ENCODE measurements around the gene MARK3.

The MARK3 gene

GRCh38 chr14:103536693-103537092 is 151.5 kb downstream of the MARK3 start:
- H3K9me3 ChIP-seq (ENCODE audit: control insufficient read depth, insufficient read depth, low read length) = no peaks in the 10 kb centered on the region
- H3K27me3 ChIP-seq (ENCODE audit: control insufficient read depth, insufficient read depth, low read length) = no peaks in the 10 kb centered on the region
- H3K27ac ChIP-seq (ENCODE audit: low read depth, low read length) = no peak overlapping the region
- peaks cover 5% of the 10 kb centered on the region for H3K4me1 ChIP-seq (ENCODE audit: control insufficient read depth, insufficient read depth, low read length)
- H3K4me3 ChIP-seq (ENCODE audit: low read depth, low read length) = no peak overlapping the region
- no peak overlapping the region for H3K9ac ChIP-seq (ENCODE audit: low read depth, low read length)
- peaks cover 37% of the 10 kb centered on the region for H3K36me3 ChIP-seq (ENCODE audit: control insufficient read depth, insufficient read depth, low read length)

GRCh38 chr14:103537175-103537990 is 152.2 kb downstream of the MARK3 start:
- H3K4me3 ChIP-seq (ENCODE audit: low read depth, low read length) = no peak overlapping the region
- peaks cover 32% of the 10 kb centered on the region for H3K36me3 ChIP-seq (ENCODE audit: control insufficient read depth, insufficient read depth, low read length)
- H3K27me3 ChIP-seq (ENCODE audit: control insufficient read depth, insufficient read depth, low read length) = no peaks in the 10 kb centered on the region
- H3K27ac ChIP-seq (ENCODE audit: low read depth, low read length) = no peak overlapping the region
- H3K9ac ChIP-seq (ENCODE audit: low read depth, low read length) = no peak overlapping the region
- no peaks in the 10 kb centered on the region for H3K9me3 ChIP-seq (ENCODE audit: control insufficient read depth, insufficient read depth, low read length)
- peaks cover 12% of the 10 kb centered on the region for H3K4me1 ChIP-seq (ENCODE audit: control insufficient read depth, insufficient read depth, low read length)

- no peaks in the 10 kb centered on the region for H3K9me3 ChIP-seq (ENCODE audit: control insufficient read depth, insufficient read depth, low read length)
- H3K27me3 ChIP-seq (ENCODE audit: control insufficient read depth, insufficient read depth, low read length) = no peaks in the 10 kb centered on the region
- H3K4me3 ChIP-seq (ENCODE audit: low read depth, low read length) = no peak overlapping the region
- H3K27ac ChIP-seq (ENCODE audit: low read depth, low read length) = no peak overlapping the region
- no peak overlapping the region for H3K9ac ChIP-seq (ENCODE audit: low read depth, low read length)
- H3K36me3 ChIP-seq (ENCODE audit: control insufficient read depth, insufficient read depth, low read length) = peaks cover 21% of the 10 kb centered on the region
- H3K4me1 ChIP-seq (ENCODE audit: control insufficient read depth, insufficient read depth, low read length) = peaks cover 20% of the 10 kb centered on the region
Measured at GRCh38 chr14:103538291-103539055, 153.3 kb downstream of the MARK3 start.

GRCh38 chr14:103539056-103539825 is 154.0 kb downstream of the MARK3 start:
- Histone ChIP-seq H3K27me3 (ENCODE audit: control insufficient read depth, insufficient read depth, low read length) (no peaks in the 10 kb centered on the region), H3K4me3 (ENCODE audit: low read depth, low read length) (no peak overlapping the region), H3K9ac (ENCODE audit: low read depth, low read length) (no peak overlapping the region), H3K4me1 (ENCODE audit: control insufficient read depth, insufficient read depth, low read length) (peaks cover 26% of the 10 kb centered on the region), H3K27ac (ENCODE audit: low read depth, low read length) (no peak overlapping the region), H3K9me3 (ENCODE audit: control insufficient read depth, insufficient read depth, low read length) (no peaks in the 10 kb centered on the region), H3K36me3 (ENCODE audit: control insufficient read depth, insufficient read depth, low read length) (peaks cover 14% of the 10 kb centered on the region)

- Histone ChIP-seq H3K36me3 (ENCODE audit: control insufficient read depth, insufficient read depth, low read length) (no peaks in the 10 kb centered on the region), H3K27ac (ENCODE audit: low read depth, low read length) (no peak overlapping the region), H3K4me3 (ENCODE audit: low read depth, low read length) (no peak overlapping the region), H3K9ac (ENCODE audit: low read depth, low read length) (no peak overlapping the region), H3K27me3 (ENCODE audit: control insufficient read depth, insufficient read depth, low read length) (no peaks in the 10 kb centered on the region), H3K4me1 (ENCODE audit: control insufficient read depth, insufficient read depth, low read length) (peaks cover 26% of the 10 kb centered on the region), H3K9me3 (ENCODE audit: control insufficient read depth, insufficient read depth, low read length) (no peaks in the 10 kb centered on the region)
Measured at GRCh38 chr14:103540821-103541708, 155.8 kb downstream of the MARK3 start.

- Histone ChIP-seq H3K27me3 (ENCODE audit: control insufficient read depth, insufficient read depth, low read length) (no peaks in the 10 kb centered on the region), H3K9ac (ENCODE audit: low read depth, low read length) (peak overlapping the region; percentile 41), H3K4me3 (ENCODE audit: low read depth, low read length) (peak overlapping the region; percentile 18; the same call in 1 of the 2 replicates), H3K36me3 (ENCODE audit: control insufficient read depth, insufficient read depth, low read length) (no peaks in the 10 kb centered on the region), H3K9me3 (ENCODE audit: control insufficient read depth, insufficient read depth, low read length) (no peaks in the 10 kb centered on the region), H3K27ac (ENCODE audit: low read depth, low read length) (peak overlapping the region; percentile 97), H3K4me1 (ENCODE audit: control insufficient read depth, insufficient read depth, low read length) (peaks cover 26% of the 10 kb centered on the region)
Measured at GRCh38 chr14:103541709-103542604, 156.7 kb downstream of the MARK3 start.

- peaks cover 26% of the 10 kb centered on the region for H3K4me1 ChIP-seq (ENCODE audit: control insufficient read depth, insufficient read depth, low read length)
- peak overlapping the region; percentile 18; the same call in 1 of the 2 replicates for H3K4me3 ChIP-seq (ENCODE audit: low read depth, low read length)
- no peaks in the 10 kb centered on the region for H3K27me3 ChIP-seq (ENCODE audit: control insufficient read depth, insufficient read depth, low read length)
- peak overlapping the region; percentile 97 for H3K27ac ChIP-seq (ENCODE audit: low read depth, low read length)
- no peaks in the 10 kb centered on the region for H3K36me3 ChIP-seq (ENCODE audit: control insufficient read depth, insufficient read depth, low read length)
- peak overlapping the region; percentile 41 for H3K9ac ChIP-seq (ENCODE audit: low read depth, low read length)
- no peaks in the 10 kb centered on the region for H3K9me3 ChIP-seq (ENCODE audit: control insufficient read depth, insufficient read depth, low read length)
Measured at GRCh38 chr14:103542605-103543088, 157.4 kb downstream of the MARK3 start.

- H3K27ac ChIP-seq (ENCODE audit: low read depth, low read length) = peak overlapping the region; percentile 97
Measured at GRCh38 chr14:103543140-103543539, 157.9 kb downstream of the MARK3 start.

GRCh38 chr14:103543721-103544387 is 158.6 kb downstream of the MARK3 start:
- no peaks in the 10 kb centered on the region for H3K9me3 ChIP-seq (ENCODE audit: control insufficient read depth, insufficient read depth, low read length)
- H3K27ac ChIP-seq (ENCODE audit: low read depth, low read length) = peak overlapping the region; percentile 97
- peaks cover 26% of the 10 kb centered on the region for H3K4me1 ChIP-seq (ENCODE audit: control insufficient read depth, insufficient read depth, low read length)
- H3K9ac ChIP-seq (ENCODE audit: low read depth, low read length) = no peak overlapping the region
- H3K27me3 ChIP-seq (ENCODE audit: control insufficient read depth, insufficient read depth, low read length) = no peaks in the 10 kb centered on the region
- no peak overlapping the region for H3K4me3 ChIP-seq (ENCODE audit: low read depth, low read length)
- no peaks in the 10 kb centered on the region for H3K36me3 ChIP-seq (ENCODE audit: control insufficient read depth, insufficient read depth, low read length)

More at GRCh38 chr14:103543140-103543539, 157.9 kb downstream of the MARK3 start:
- Histone ChIP-seq H3K4me1 (ENCODE audit: control insufficient read depth, insufficient read depth, low read length) (peaks cover 26% of the 10 kb centered on the region), H3K27me3 (ENCODE audit: control insufficient read depth, insufficient read depth, low read length) (no peaks in the 10 kb centered on the region), H3K9me3 (ENCODE audit: control insufficient read depth, insufficient read depth, low read length) (no peaks in the 10 kb centered on the region), H3K36me3 (ENCODE audit: control insufficient read depth, insufficient read depth, low read length) (no peaks in the 10 kb centered on the region), H3K9ac (ENCODE audit: low read depth, low read length) (0 out of 2 replicates have a peak overlapping the region, but pooled peaks have one; percentile 13), H3K4me3 (ENCODE audit: low read depth, low read length) (no peak overlapping the region; the same call in 1 of the 2 replicates)

All from HUES48 (cell line).